ENCODE measurements around the gene VSIG4. TPM values are rescaled to one million over a fixed set of nuclear protein-coding genes. Genes with fewer than 3 reads are reported as not detected.

VSIG4 gene
- total RNA-seq, 1 experiment from 2014 or later, result not detected

- no peaks in the 10 kb centered on the region for H4K20me1 ChIP-seq (ENCODE audit: control insufficient read depth, insufficient read depth, insufficient read length)
- no peak overlapping the region for H3T11ph ChIP-seq (ENCODE audit: low read length)
- no peak overlapping the region for H4K91ac ChIP-seq (ENCODE audit: insufficient read length, low read depth, low read length)
- no peaks in the 10 kb centered on the region for H3K36me3 Mint-ChIP-seq (ENCODE audit: insufficient read depth in 1 of 3, low read depth in 3 of 3)
- H2AK5ac ChIP-seq (ENCODE audit: insufficient read length, low read length), result no peak overlapping the region
- peaks cover 47 to 61% of the 10 kb centered on the region in 2 experiments for H3K9me3 Mint-ChIP-seq
- H2BK5ac ChIP-seq (ENCODE audit: insufficient read length, low read length), result no peak overlapping the region
- H3K27me3 Mint-ChIP-seq (ENCODE audit: low read depth), result no peaks in the 10 kb centered on the region
- H2BK12ac ChIP-seq (ENCODE audit: insufficient read length, low read depth, low read length), result no peak overlapping the region
- H3K79me1 ChIP-seq (ENCODE audit: insufficient read depth, low read depth, low read length, poor library complexity, severe bottlenecking), result no peaks in the 10 kb centered on the region
- no peak for TF ChIP-seq CTCF (conservative IDR thresholded peaks at IDR 0.05)
- no peaks in the 10 kb centered on the region for H3K27me3 ChIP-seq (ENCODE audit: insufficient read depth, low read length)
- no peak overlapping the region for H3K27ac Mint-ChIP-seq
- H2BK20ac ChIP-seq (ENCODE audit: low read depth, low read length, poor library complexity, severe bottlenecking), result no peak overlapping the region
- no peak overlapping the region for H3K4ac ChIP-seq (ENCODE audit: low read depth, low read length)
- no CpG with 5 or more reads among the region's 2 CpGs for WGBS (ENCODE audit: extremely low coverage, insufficient read length, low lambda C conversion rate)
- no peaks in the 10 kb centered on the region for H3K79me2 ChIP-seq (ENCODE audit: insufficient read depth, low read length)
- H3K14ac ChIP-seq (ENCODE audit: insufficient read depth, low read length), result no peak overlapping the region
- H3K4me1 Mint-ChIP-seq, result no peaks in the 10 kb centered on the region
- no peak overlapping the region for H4K8ac ChIP-seq (replicated peaks; ENCODE audit: insufficient read length, low read depth, low read length)
- H3K9me3 ChIP-seq (ENCODE audit: control insufficient read depth, low read depth, low read length), result peaks cover 54% of the 10 kb centered on the region
- no peak overlapping the region for H3K56ac ChIP-seq (ENCODE audit: insufficient read length, low read depth, low read length)
- H3K4me1 ChIP-seq (ENCODE audit: insufficient read depth, low read length), result no peaks in the 10 kb centered on the region
- H3K9ac ChIP-seq (ENCODE audit: extremely low read depth, insufficient read length, low read length), result no peak overlapping the region
- H2AFZ ChIP-seq (ENCODE audit: low read length), result no peak overlapping the region
- H2BK15ac ChIP-seq (ENCODE audit: low read depth, low read length), result no peak overlapping the region
- H3K18ac ChIP-seq (ENCODE audit: insufficient read length, low read depth, low read length), result no peak overlapping the region
- no peak overlapping the region for H2BK120ac ChIP-seq (ENCODE audit: low read depth, low read length, poor library complexity, severe bottlenecking)
- no peak overlapping the region for H3K23ac ChIP-seq (ENCODE audit: insufficient read length, low read depth, low read length)
- no peak overlapping the region for H3K4me2 ChIP-seq (ENCODE audit: insufficient read depth, insufficient read length, low read length)
- no peak for DNase-seq
- H4K5ac ChIP-seq (ENCODE audit: insufficient read length, low read depth, low read length), result no peak overlapping the region
- no peak overlapping the region for H3K4me3 Mint-ChIP-seq
- H3K23me2 ChIP-seq (ENCODE audit: insufficient read length, low read depth, low read length, poor library complexity, severe bottlenecking), result no peaks in the 10 kb centered on the region
- no peak overlapping the region for H3K27ac ChIP-seq (ENCODE audit: insufficient read length, low read depth, low read length)
Measured at GRCh38 chrX:66014084-66014483, 25.8 kb downstream of the VSIG4 start.
